GM19099 (cell line): ENCODE results near the gene CGN.

ENCODE experiments used
- POLR2A ChIP-seq: IDR thresholded peaks from 3 replicates; pipeline ENCODE4 v1.6.1; 2011; ENCODE audit warnings: low read depth; ENCODE audit not compliant: insufficient read length; ENCODE audit errors: extremely low read depth

CGN gene

GRCh38 chr1:151579436-151580225, 68.4 kb downstream of the CGN start:
- no peak for TF ChIP-seq POLR2A

GRCh38 chr1:151581451-151581850, 70.3 kb downstream of the CGN start:
- TF ChIP-seq POLR2A = no peak

- no peak for TF ChIP-seq POLR2A
Observed at GRCh38 chr1:151581921-151582320, 70.7 kb downstream of the CGN start.

GRCh38 chr1:151583796-151584195, 72.6 kb downstream of the CGN start:
- no peak for TF ChIP-seq POLR2A

- no peak for TF ChIP-seq POLR2A
Observed at GRCh38 chr1:151584278-151584677, 73.1 kb downstream of the CGN start.

- TF ChIP-seq POLR2A = no peak
Observed at GRCh38 chr1:151584780-151585179, 73.6 kb downstream of the CGN start.

GRCh38 chr1:151585622-151586021, 74.4 kb downstream of the CGN start:
- TF ChIP-seq POLR2A = no peak
